Dedifferentiated amniotic fluid mesenchymal stem cell (primary cell): ENCODE data around the gene BMF.

Experiments
- DNase-seq: peaks from one replicate; pipeline ENCODE4 v3.0.0-alpha.2; 2016; ENCODE audit errors: extremely low spot score

The BMF gene

GRCh38 chr15:40103864-40104271 lies 4.8 kb downstream of the BMF start:
- no peak for DNase-seq

GRCh38 chr15:40102897-40103858 lies 5.5 kb downstream of the BMF start:
- peak; percentile 62 for DNase-seq

- no peak for DNase-seq
Measured at GRCh38 chr15:40100947-40101905, 7.5 kb downstream of the BMF start.

- no peak for DNase-seq
Measured at GRCh38 chr15:40100123-40100946, 8.3 kb downstream of the BMF start.

- DNase-seq: peak; percentile 87
Measured at GRCh38 chr15:40098489-40099261, 10.0 kb downstream of the BMF start.

- no peak for DNase-seq
Measured at GRCh38 chr15:40097968-40098476, 10.7 kb downstream of the BMF start.

- no peak for DNase-seq
Measured at GRCh38 chr15:40097096-40097967, 11.3 kb downstream of the BMF start.

GRCh38 chr15:40096094-40096891 lies 12.4 kb downstream of the BMF start:
- no peak for DNase-seq

GRCh38 chr15:40095371-40096093 lies 13.1 kb downstream of the BMF start:
- no peak for DNase-seq

- no peak for DNase-seq
Measured at GRCh38 chr15:40094156-40094555, 14.5 kb downstream of the BMF start.

GRCh38 chr15:40092979-40093869 lies 15.5 kb downstream of the BMF start:
- DNase-seq: no peak

GRCh38 chr15:40092256-40092978 lies 16.3 kb downstream of the BMF start:
- DNase-seq: peak; percentile 87

GRCh38 chr15:40091861-40092255 lies 16.8 kb downstream of the BMF start:
- no peak for DNase-seq

GRCh38 chr15:40090774-40091455 lies 17.8 kb downstream of the BMF start:
- no peak for DNase-seq

- DNase-seq: no peak
Measured at GRCh38 chr15:40088929-40089755, 19.5 kb downstream of the BMF start.
